Esophagus muscularis mucosa (tissue), 4 donors: ENCODE data around the gene MFGE8.

Experiments
- EP300 ChIP-seq: sonication (generic); formaldehyde crosslinking; IDR thresholded peaks from one replicate; pipeline ENCODE4 v1.6.1; 2017; ENCODE audit warnings: antibody characterized with exemption
- POLR2A ChIP-seq: fragments of 450-650 bp; IDR thresholded peaks from one replicate; pipeline ENCODE4 v1.6.1; 2017; ENCODE audit warnings: antibody characterized with exemption, moderate library complexity, mild to moderate bottlenecking, low read depth
- POLR2AphosphoS5 ChIP-seq, 2 donors: sonication (generic); formaldehyde crosslinking; IDR thresholded peaks; one replicate each; pipeline ENCODE4 v1.6.1; 2017; ENCODE audit warnings: antibody characterized with exemption in 2 of 2
- TF ChIP-seq, protein P1 (sequence below), 3 experiments: fragments of 200-600 bp in 2 of 3; fragments of 450-650 bp in 1 of 3; sonication (generic) in 2 of 3; IDR thresholded peaks; one replicate each; pipeline ENCODE4 v1.5.1; 2017 to 2019; ENCODE audit warnings: antibody characterized with exemption in 3 of 3, mild to moderate bottlenecking in 2 of 3, moderate library complexity in 1 of 3

DNA sequence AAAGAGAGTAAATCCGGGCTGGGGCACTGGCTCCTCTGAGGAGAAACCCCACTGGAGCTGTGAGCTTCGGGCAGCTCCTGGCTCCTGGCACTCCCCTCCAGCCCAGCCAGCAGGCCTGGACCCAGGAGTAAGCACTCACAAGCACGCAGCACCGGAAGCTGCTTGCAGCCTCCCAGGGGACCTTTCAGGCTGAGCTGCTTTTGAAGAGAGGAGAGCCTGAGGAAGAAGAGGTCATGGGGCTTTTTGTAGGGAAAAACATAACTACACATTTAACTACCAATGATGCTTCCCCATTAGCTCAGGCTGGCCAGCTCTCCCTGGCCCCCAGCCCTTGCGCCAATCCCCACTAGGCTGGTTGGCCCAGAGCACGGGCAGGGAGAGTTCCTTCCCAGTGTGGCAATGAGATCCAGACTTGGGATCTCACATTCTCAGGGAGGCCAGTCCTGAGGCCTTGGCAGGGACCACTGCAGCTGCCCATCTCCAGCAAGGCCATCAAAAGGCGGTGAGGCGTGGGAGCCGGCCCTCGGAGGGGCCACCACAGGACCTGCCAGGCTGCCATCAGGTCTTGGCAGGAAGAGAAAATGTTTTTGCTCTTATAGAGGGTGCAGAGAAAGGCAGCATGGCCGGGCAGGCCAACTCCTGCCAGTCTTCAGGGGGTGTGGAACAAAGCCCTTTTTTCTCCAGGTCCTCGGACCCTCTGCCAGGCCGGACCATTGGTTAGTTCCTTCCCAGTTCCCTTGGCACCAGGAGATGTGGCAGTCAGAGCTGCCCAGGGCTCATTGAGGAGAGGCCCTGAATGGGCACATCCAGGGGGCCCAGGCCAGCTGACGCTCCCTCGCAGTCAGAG, 41.5 kb upstream of the MFGE8 start:
- TF ChIP-seq, protein P1, sequence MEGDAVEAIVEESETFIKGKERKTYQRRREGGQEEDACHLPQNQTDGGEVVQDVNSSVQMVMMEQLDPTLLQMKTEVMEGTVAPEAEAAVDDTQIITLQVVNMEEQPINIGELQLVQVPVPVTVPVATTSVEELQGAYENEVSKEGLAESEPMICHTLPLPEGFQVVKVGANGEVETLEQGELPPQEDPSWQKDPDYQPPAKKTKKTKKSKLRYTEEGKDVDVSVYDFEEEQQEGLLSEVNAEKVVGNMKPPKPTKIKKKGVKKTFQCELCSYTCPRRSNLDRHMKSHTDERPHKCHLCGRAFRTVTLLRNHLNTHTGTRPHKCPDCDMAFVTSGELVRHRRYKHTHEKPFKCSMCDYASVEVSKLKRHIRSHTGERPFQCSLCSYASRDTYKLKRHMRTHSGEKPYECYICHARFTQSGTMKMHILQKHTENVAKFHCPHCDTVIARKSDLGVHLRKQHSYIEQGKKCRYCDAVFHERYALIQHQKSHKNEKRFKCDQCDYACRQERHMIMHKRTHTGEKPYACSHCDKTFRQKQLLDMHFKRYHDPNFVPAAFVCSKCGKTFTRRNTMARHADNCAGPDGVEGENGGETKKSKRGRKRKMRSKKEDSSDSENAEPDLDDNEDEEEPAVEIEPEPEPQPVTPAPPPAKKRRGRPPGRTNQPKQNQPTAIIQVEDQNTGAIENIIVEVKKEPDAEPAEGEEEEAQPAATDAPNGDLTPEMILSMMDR (IDR thresholded peaks at IDR 0.05) = no peak
- no peak for TF ChIP-seq POLR2AphosphoS5 (IDR thresholded peaks at IDR 0.05)
- no peak for TF ChIP-seq EP300
- no peak for TF ChIP-seq POLR2A
